Activated gamma-delta T cell treated with anti-CD3 and anti-CD28 coated beads, Interleukin-2, amount 50 U/mL, for 16 hours (primary cell): ENCODE results near the gene LAP3.

Experiments used
- DNase-seq: peaks from one replicate; pipeline ENCODE4 v3.0.0-alpha.2; 2020; ENCODE audit warnings: low read depth

LAP3 gene

GRCh38 chr4:17619416-17620105 is 42.6 kb downstream of the LAP3 start:
- DNase-seq, result no peak

- no peak for DNase-seq
Measured at GRCh38 chr4:17623451-17624001, 46.5 kb downstream of the LAP3 start.

- DNase-seq, result no peak
Measured at GRCh38 chr4:17624821-17625220, 47.8 kb downstream of the LAP3 start.

GRCh38 chr4:17630228-17630627 is 53.2 kb downstream of the LAP3 start:
- no peak for DNase-seq

GRCh38 chr4:17633600-17633999 is 56.6 kb downstream of the LAP3 start:
- DNase-seq, result no peak

- DNase-seq, result no peak
Measured at GRCh38 chr4:17635056-17635455, 58.1 kb downstream of the LAP3 start.

- DNase-seq, result no peak
Measured at GRCh38 chr4:17636341-17636695, 59.3 kb downstream of the LAP3 start.

- peak; percentile 57 for DNase-seq
Measured at GRCh38 chr4:17636696-17637622, 60.0 kb downstream of the LAP3 start.

- no peak for DNase-seq
Measured at GRCh38 chr4:17639136-17639535, 62.1 kb downstream of the LAP3 start.

- DNase-seq, result no peak
Measured at GRCh38 chr4:17642398-17642783, 65.4 kb downstream of the LAP3 start.

- DNase-seq, result no peak
Measured at GRCh38 chr4:17646693-17647092, 69.7 kb downstream of the LAP3 start.

GRCh38 chr4:17647176-17647806 is 70.3 kb downstream of the LAP3 start:
- no peak for DNase-seq

- DNase-seq, result no peak
Measured at GRCh38 chr4:17647927-17648326, 70.9 kb downstream of the LAP3 start.

GRCh38 chr4:17650406-17650805 is 73.4 kb downstream of the LAP3 start:
- no peak for DNase-seq

- DNase-seq, result no peak
Measured at GRCh38 chr4:17654701-17655100, 77.7 kb downstream of the LAP3 start.

- no peak for DNase-seq
Measured at GRCh38 chr4:17657090-17657489, 80.1 kb downstream of the LAP3 start.
